ENCODE data around the gene NELFB.
"Not testable (repeated sequence)": the region's sequence is repeated elsewhere in the genome, so short reads cannot be mapped to it uniquely, and the experiment has no call there.

Gene NELFB

GRCh38 chr9:137234758-137235423 lies 20.2 kb upstream of the NELFB start:
- no peak for DNase-seq

DNA sequence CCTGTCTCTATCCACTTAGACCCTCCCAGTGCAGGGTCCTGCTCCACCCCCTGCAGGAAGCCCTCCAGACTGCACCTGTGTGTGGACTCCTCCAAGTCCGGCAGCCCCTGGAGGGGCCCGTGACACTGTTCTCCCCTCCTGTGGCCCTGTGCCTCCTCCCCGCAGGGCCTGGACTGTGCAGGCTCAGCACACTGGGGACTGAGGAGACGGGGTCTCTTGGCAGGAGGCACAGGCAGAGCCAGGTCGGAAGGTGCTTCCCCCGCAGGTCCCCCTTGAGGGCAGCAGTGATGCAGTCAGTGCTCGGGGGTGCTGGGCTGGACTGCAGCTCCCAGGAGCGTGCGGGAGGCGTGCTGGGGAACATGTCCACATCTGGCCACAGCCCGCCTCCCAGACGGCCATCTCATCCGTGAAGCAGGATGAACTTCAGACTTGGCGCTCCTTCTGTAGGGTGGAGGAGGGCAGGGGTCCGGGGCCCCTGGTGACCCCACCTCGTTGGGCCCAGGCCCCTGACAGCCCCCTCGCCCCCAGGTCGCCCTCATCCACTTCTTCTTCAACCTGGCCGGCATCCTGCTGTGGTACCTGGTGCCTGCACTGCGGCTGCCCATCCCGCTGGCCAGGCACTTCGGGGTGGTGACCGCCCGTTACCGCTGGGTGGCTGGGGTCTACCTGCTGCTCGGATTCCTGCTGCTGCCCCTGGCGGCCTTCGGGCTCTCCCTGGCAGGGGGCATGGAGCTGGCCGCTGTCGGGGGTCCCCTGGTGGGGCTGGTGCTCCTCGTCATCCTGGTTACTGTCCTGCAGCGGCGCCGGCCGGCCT lies 19.5 kb upstream of the NELFB start:
- no peak for DNase-seq

GRCh38 chr9:137236238-137236935 lies 18.7 kb upstream of the NELFB start:
- DNase-seq = peak; percentile 91 to 93

- DNase-seq = no peak
Measured at GRCh38 chr9:137236936-137237421, 18.1 kb upstream of the NELFB start.

- no peak for DNase-seq
Measured at GRCh38 chr9:137237759-137238726, 17.1 kb upstream of the NELFB start.

- DNase-seq = not testable (repeated sequence)
Measured at GRCh38 chr9:137239541-137240200, 15.5 kb upstream of the NELFB start.

DNA sequence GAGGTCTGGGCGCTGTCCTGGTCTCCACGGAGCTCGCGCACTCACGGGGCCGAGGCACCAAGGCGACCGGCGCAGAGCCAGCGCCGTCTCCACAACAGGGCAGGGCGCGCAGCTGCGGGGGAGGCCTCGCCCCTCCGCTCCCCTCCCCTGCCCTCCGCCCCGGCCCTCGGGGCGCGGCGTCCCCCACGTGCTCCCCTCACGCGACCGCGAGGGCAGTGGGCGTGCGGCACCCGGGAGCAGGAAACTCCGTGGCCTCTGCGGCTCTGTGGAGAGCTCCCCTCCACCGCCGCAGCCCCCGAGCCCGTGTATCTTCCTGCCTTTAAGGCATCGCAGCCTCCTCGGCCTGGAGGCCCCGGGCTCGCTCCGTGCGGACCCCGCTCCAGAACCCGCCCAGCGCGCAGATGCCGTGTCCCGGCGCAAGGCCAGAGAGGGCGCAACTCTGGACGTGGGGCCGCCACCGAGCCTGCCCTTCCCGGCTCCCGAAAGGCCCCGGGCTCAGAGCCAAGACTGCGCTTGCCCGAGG lies 14.7 kb upstream of the NELFB start:
- peak; percentile 62 to 74 for DNase-seq

DNA sequence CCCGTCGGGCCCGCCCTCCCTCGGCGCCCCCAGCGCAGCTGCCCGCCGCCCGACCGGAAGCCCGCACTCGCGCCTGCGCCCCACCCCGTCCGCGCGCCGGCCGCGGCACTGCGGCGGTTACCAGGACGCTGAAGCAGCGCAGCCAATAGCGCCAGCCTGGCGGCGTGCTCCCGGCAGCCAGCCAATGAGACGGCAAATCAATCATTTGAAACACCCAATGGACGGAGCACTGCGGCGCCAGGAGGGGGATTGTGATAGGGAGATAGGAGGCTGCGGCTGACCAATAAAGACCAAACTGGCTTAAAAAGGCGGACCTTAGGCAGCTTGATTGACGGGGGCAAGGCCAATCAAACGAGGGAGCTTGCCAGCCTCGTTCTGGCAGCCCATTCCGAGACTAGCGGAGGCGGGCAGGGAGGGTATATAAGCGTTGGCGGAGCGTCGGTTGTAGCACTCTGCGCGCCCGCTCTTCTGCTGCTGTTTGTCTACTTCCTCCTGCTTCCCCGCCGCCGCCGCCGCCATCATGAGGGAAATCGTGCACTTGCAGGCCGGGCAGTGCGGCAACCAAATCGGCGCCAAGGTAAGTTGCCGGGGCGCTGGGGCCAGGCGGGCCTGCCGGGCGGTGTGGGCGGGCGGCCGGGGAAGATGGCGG lies 14.2 kb upstream of the NELFB start, which contains the start of gene TUBB4B:
TUBB4B (plus strand) TSS at position 447 of the 649 bp plus-strand sequence; CDS start at position 521, 74 bp downstream.
- peak; percentile 97 to 98 for DNase-seq

DNA sequence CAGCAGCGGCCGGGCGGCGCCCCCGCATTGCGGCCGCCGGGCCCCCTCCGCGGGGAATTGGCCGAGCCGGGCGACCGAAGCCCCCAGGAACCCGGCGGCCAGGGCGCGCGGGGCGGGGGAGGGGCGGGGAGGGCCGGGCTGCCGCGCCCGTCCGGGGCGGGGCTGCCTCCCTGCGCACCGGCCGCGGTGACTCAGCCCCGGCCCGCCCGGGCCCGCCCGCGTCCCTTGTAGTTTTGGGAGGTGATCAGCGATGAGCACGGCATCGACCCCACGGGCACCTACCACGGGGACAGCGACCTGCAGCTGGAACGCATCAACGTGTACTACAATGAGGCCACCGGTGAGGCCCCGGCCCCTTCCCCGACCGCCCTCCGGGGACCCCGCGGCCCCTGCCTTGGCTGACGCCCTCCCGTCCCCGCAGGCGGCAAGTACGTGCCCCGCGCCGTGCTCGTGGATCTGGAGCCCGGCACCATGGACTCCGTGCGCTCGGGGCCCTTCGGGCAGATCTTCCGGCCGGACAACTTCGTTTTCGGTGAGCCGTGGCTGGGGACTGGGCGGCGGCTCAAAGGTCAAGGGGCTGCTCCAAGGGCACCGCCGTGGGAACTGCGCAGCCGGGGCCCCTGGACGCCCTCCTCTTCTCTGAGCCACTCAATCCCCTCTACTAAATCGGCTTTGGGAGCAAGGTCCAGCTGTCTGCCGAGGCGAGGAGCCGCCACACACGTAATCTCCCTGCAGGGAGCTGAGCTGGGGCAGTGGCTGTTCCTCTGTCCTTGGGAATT lies 13.4 kb upstream of the NELFB start:
- peak; percentile 74 to 79 for DNase-seq

DNA sequence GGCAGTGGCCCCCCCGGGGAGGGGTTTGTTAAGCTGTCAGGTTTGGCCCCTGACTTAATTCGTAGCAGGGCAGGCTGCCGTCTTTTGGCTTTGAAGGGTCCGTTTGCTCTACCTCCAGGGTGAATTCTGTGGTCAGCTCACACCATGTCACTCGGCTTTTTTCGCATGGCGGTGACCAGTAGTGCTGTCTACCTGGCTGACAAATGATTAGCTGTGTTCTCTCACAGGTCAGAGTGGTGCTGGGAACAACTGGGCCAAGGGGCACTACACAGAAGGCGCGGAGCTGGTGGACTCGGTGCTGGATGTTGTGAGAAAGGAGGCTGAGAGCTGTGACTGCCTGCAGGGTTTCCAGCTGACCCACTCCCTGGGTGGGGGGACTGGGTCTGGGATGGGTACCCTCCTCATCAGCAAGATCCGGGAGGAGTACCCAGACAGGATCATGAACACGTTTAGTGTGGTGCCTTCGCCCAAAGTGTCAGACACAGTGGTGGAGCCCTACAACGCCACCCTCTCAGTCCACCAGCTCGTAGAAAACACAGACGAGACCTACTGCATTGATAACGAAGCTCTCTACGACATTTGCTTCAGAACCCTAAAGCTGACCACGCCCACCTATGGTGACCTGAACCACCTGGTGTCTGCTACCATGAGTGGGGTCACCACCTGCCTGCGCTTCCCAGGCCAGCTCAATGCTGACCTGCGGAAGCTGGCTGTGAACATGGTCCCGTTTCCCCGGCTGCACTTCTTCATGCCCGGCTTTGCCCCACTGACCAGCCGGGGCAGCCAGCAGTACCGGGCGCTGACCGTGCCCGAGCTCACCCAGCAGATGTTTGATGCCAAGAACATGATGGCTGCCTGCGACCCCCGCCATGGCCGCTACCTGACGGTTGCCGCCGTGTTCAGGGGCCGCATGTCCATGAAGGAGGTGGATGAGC lies 12.6 kb upstream of the NELFB start:
- DNase-seq = no peak

GRCh38 chr9:137243266-137243625 lies 11.9 kb upstream of the NELFB start:
- not testable (repeated sequence) for DNase-seq

- DNase-seq = no peak
Measured at GRCh38 chr9:137243626-137244485, 11.3 kb upstream of the NELFB start.

GRCh38 chr9:137244486-137245449 lies 10.4 kb upstream of the NELFB start:
- no peak for DNase-seq

GRCh38 chr9:137245450-137246421 lies 9.4 kb upstream of the NELFB start:
- no peak for DNase-seq
